Cerebellar nuclear complex (tissue), 1 donor: ENCODE measurements around the gene SLIT3.

Experiments used
- DNase-seq, 2 experiments: peaks; one replicate each; lab custom pipeline; 2025; lab: John Stamatoyannopoulos, UW

Gene SLIT3

GRCh38 chr5:168829044-168829443, 471.9 kb downstream of the SLIT3 start:
- DNase-seq: no peak

GRCh38 chr5:168827636-168828035, 473.3 kb downstream of the SLIT3 start:
- DNase-seq: no peak

- DNase-seq: no peak
These were observed 474.7 kb downstream of the SLIT3 start for GRCh38 chr5:168826246-168826725.

GRCh38 chr5:168822745-168823281, 478.1 kb downstream of the SLIT3 start:
- DNase-seq: no peak

GRCh38 chr5:168822248-168822744, 478.6 kb downstream of the SLIT3 start:
- no peak for DNase-seq

- DNase-seq: no peak
These were observed 480.1 kb downstream of the SLIT3 start for GRCh38 chr5:168820874-168821273.

- no peak for DNase-seq
These were observed 481.8 kb downstream of the SLIT3 start for GRCh38 chr5:168819004-168819621.

GRCh38 chr5:168818558-168818957, 482.4 kb downstream of the SLIT3 start:
- DNase-seq: no peak

- no peak for DNase-seq
These were observed 483.3 kb downstream of the SLIT3 start for GRCh38 chr5:168817591-168817990.

- DNase-seq: no peak
These were observed 484.3 kb downstream of the SLIT3 start for GRCh38 chr5:168816661-168817060.

- no peak for DNase-seq
These were observed 487.6 kb downstream of the SLIT3 start for GRCh38 chr5:168813184-168813968.

GRCh38 chr5:168810641-168811040, 490.3 kb downstream of the SLIT3 start:
- DNase-seq: no peak

GRCh38 chr5:168809218-168809617, 491.7 kb downstream of the SLIT3 start:
- DNase-seq: no peak

GRCh38 chr5:168808051-168808616, 492.8 kb downstream of the SLIT3 start:
- no peak for DNase-seq

GRCh38 chr5:168807287-168807686, 493.7 kb downstream of the SLIT3 start:
- DNase-seq: no peak

GRCh38 chr5:168803541-168803940, 497.4 kb downstream of the SLIT3 start:
- DNase-seq: no peak

GRCh38 chr5:168802337-168802736, 498.6 kb downstream of the SLIT3 start:
- DNase-seq: no peak

- DNase-seq: no peak
These were observed 499.4 kb downstream of the SLIT3 start for GRCh38 chr5:168801567-168801966.

- no peak for DNase-seq
These were observed 500.2 kb downstream of the SLIT3 start for GRCh38 chr5:168800701-168801100.

- DNase-seq: no peak
These were observed 502.6 kb downstream of the SLIT3 start for GRCh38 chr5:168798065-168799023.
